H9 (cell line): ENCODE measurements around the gene SUPT6H. TPM values are rescaled to one million over a fixed set of nuclear protein-coding genes. Genes with fewer than 3 reads are reported as not detected.

Source experiments
- DNase-seq: peaks from one replicate; pipeline ENCODE4 v3.0.0-alpha.2; 2017
- H2AFZ ChIP-seq: one replicate; pipeline ENCODE4 v1.6.1; 2013; ENCODE audit warnings: mild to moderate bottlenecking, low read length, control low read depth, moderate library complexity
- H2AK5ac ChIP-seq: 2 replicates; pipeline ENCODE4 v1.6.1; 2013; ENCODE audit warnings: low read length, control low read depth, mixed read lengths; ENCODE audit not compliant: insufficient read length
- H2BK120ac ChIP-seq: one replicate; pipeline ENCODE4 v1.6.1; 2013; ENCODE audit warnings: low read depth, mild to moderate bottlenecking, low read length, control low read depth, inconsistent platforms; ENCODE audit not compliant: poor library complexity, severe bottlenecking
- H2BK12ac ChIP-seq: 2 replicates; pipeline ENCODE4 v1.6.1; 2013; ENCODE audit warnings: low read length, control low read depth, mixed read lengths, low read depth; ENCODE audit not compliant: insufficient read length
- H2BK15ac ChIP-seq: 2 replicates; pipeline ENCODE4 v1.6.1; 2013; ENCODE audit warnings: low read depth, low read length, control low read depth
- H2BK20ac ChIP-seq: one replicate; pipeline ENCODE4 v1.6.1; 2013; ENCODE audit warnings: low read depth, mild to moderate bottlenecking, low read length, control low read depth, inconsistent platforms; ENCODE audit not compliant: poor library complexity, severe bottlenecking
- H2BK5ac ChIP-seq: 2 replicates; pipeline ENCODE4 v1.6.1; 2013; ENCODE audit warnings: low read length, control low read depth, mixed read lengths; ENCODE audit not compliant: insufficient read length
- H3K14ac ChIP-seq: 2 replicates; pipeline ENCODE4 v1.6.1; 2013; ENCODE audit warnings: low read length, control low read depth; ENCODE audit not compliant: insufficient read depth
- H3K18ac ChIP-seq: 2 replicates; pipeline ENCODE4 v1.6.1; 2013; ENCODE audit warnings: low read depth, mild to moderate bottlenecking, mixed read lengths, low read length, control low read depth; ENCODE audit not compliant: insufficient read length
- H3K23ac ChIP-seq: 2 replicates; pipeline ENCODE4 v1.6.1; 2013; ENCODE audit warnings: low read length, control low read depth, mixed read lengths, low read depth; ENCODE audit not compliant: insufficient read length
- H3K23me2 ChIP-seq: 2 replicates; pipeline ENCODE4 v1.6.1; 2013; ENCODE audit warnings: low read depth, mild to moderate bottlenecking, mixed read lengths, low read length, control low read depth; ENCODE audit not compliant: insufficient read length, poor library complexity, severe bottlenecking
- H3K27ac ChIP-seq: 2 replicates; pipeline ENCODE4 v1.5.1; 2013; ENCODE audit warnings: low read length, control low read depth, mixed read lengths, low read depth; ENCODE audit not compliant: insufficient read length
- H3K27me3 ChIP-seq: 2 replicates; pipeline ENCODE4 v1.6.1; 2013; ENCODE audit warnings: low read length, control low read depth, inconsistent platforms; ENCODE audit not compliant: insufficient read depth
- H3K4ac ChIP-seq: 2 replicates; pipeline ENCODE4 v1.6.1; 2013; ENCODE audit warnings: low read depth, mild to moderate bottlenecking, control low read depth, inconsistent platforms, low read length, moderate library complexity
- H3K4me1 ChIP-seq: 2 replicates; pipeline ENCODE4 v1.6.1; 2013; ENCODE audit warnings: low read length, control low read depth, inconsistent platforms; ENCODE audit not compliant: insufficient read depth
- H3K4me2 ChIP-seq: 2 replicates; pipeline ENCODE4 v1.6.1; 2013; ENCODE audit warnings: low read length, control low read depth, mixed read lengths; ENCODE audit not compliant: insufficient read length, insufficient read depth
- H3K56ac ChIP-seq: 2 replicates; pipeline ENCODE4 v1.6.1; 2013; ENCODE audit warnings: low read depth, mild to moderate bottlenecking, mixed read lengths, low read length, control low read depth; ENCODE audit not compliant: insufficient read length
- H3K79me1 ChIP-seq: 2 replicates; pipeline ENCODE4 v1.6.1; 2013; ENCODE audit warnings: low read depth, mild to moderate bottlenecking, moderate library complexity, low read length, control low read depth, inconsistent platforms; ENCODE audit not compliant: insufficient read depth, poor library complexity, severe bottlenecking
- H3K79me2 ChIP-seq: 2 replicates; pipeline ENCODE4 v1.6.1; 2013; ENCODE audit warnings: low read length, control low read depth, inconsistent platforms; ENCODE audit not compliant: insufficient read depth
- H3K9ac ChIP-seq: 2 replicates; pipeline ENCODE4 v1.6.1; 2013; ENCODE audit warnings: low read length, control low read depth, mixed read lengths; ENCODE audit not compliant: insufficient read length; ENCODE audit errors: extremely low read depth
- H3K9me3 ChIP-seq: one replicate; pipeline ENCODE4 v1.6.1; 2013; ENCODE audit warnings: low read depth, low read length, inconsistent platforms; ENCODE audit not compliant: control insufficient read depth
- H3T11ph ChIP-seq: one replicate; pipeline ENCODE4 v1.6.1; 2013; ENCODE audit warnings: mild to moderate bottlenecking, low read length, control low read depth, inconsistent platforms
- H4K20me1 ChIP-seq: one replicate; pipeline ENCODE4 v1.6.1; 2013; ENCODE audit not compliant: control insufficient read depth, insufficient read length, insufficient read depth
- H4K5ac ChIP-seq: 2 replicates; pipeline ENCODE4 v1.6.1; 2013; ENCODE audit warnings: low read depth, mild to moderate bottlenecking, mixed read lengths, low read length, control low read depth; ENCODE audit not compliant: insufficient read length
- H4K8ac ChIP-seq: replicated peaks from 2 replicates; pipeline ENCODE4 v1.6.1; 2013; ENCODE audit warnings: low read length, control low read depth, mixed read lengths, low read depth; ENCODE audit not compliant: insufficient read length
- H4K91ac ChIP-seq: 2 replicates; pipeline ENCODE4 v1.6.1; 2013; ENCODE audit warnings: low read depth, mild to moderate bottlenecking, moderate library complexity, mixed read lengths, low read length, control low read depth; ENCODE audit not compliant: insufficient read length
- H3K27ac Mint-ChIP-seq, 3 experiments: 2 replicates in 2 of 3; 3 replicates in 1 of 3; pipeline ENCODE4 v1.8.0; 2020 to 2021; ENCODE audit warnings: mixed read lengths in 3 of 3, mild to moderate bottlenecking in 1 of 3, moderate library complexity in 1 of 3
- H3K27me3 Mint-ChIP-seq: 2 replicates; pipeline ENCODE4 v1.8.0; 2021; ENCODE audit warnings: low read depth, mild to moderate bottlenecking, moderate library complexity, mixed read lengths
- H3K36me3 Mint-ChIP-seq, 3 experiments: 2 replicates in 2 of 3; 3 replicates in 1 of 3; pipeline ENCODE4 v1.8.0; 2020 to 2021; ENCODE audit warnings: low read depth in 3 of 3, mixed read lengths in 3 of 3; ENCODE audit not compliant: insufficient read depth in 1 of 3
- H3K4me1 Mint-ChIP-seq, 2 experiments: 2 replicates each; pipeline ENCODE4 v1.8.0; 2020; ENCODE audit warnings: mixed read lengths in 2 of 2
- H3K4me3 Mint-ChIP-seq, 2 experiments: 2 replicates in 1 of 2; 3 replicates in 1 of 2; pipeline ENCODE4 v1.8.0; 2020 to 2021; ENCODE audit warnings: mild to moderate bottlenecking in 2 of 2, mixed read lengths in 2 of 2, moderate library complexity in 1 of 2
- H3K9me3 Mint-ChIP-seq, 2 experiments: 2 replicates in 1 of 2; 3 replicates in 1 of 2; pipeline ENCODE4 v1.8.0; 2020; ENCODE audit warnings: mild to moderate bottlenecking in 2 of 2, mixed read lengths in 2 of 2, moderate library complexity in 1 of 2
- WGBS: extraction: QIAGEN DNeasy Blood & Tissue Kit; methylation state at CpG from one replicate; pipeline ENCODE4 v1.1.7; 2013; ENCODE audit warnings: missing lambda C conversion rate, low lambda C conversion rate, mixed read lengths; ENCODE audit not compliant: insufficient read length; ENCODE audit errors: extremely low coverage; 5-methylcytosine and 5-hydroxymethylcytosine counted together
- total RNA-seq: library from RNA; stranded (reverse); gene quantifications from 2 replicates; pipeline ENCODE4 v1.2.1, GENCODE V29; 2021
- TF ChIP-seq, protein P1 (sequence below): fragments of 200-600 bp; sonication (generic); conservative IDR thresholded peaks from 3 replicates; pipeline ENCODE4 v1.8.0; 2021; ENCODE audit warnings: antibody characterized with exemption, mild to moderate bottlenecking

SUPT6H gene
- total RNA-seq, 1 experiment from 2014 or later, result 85.8 TPM

DNA sequence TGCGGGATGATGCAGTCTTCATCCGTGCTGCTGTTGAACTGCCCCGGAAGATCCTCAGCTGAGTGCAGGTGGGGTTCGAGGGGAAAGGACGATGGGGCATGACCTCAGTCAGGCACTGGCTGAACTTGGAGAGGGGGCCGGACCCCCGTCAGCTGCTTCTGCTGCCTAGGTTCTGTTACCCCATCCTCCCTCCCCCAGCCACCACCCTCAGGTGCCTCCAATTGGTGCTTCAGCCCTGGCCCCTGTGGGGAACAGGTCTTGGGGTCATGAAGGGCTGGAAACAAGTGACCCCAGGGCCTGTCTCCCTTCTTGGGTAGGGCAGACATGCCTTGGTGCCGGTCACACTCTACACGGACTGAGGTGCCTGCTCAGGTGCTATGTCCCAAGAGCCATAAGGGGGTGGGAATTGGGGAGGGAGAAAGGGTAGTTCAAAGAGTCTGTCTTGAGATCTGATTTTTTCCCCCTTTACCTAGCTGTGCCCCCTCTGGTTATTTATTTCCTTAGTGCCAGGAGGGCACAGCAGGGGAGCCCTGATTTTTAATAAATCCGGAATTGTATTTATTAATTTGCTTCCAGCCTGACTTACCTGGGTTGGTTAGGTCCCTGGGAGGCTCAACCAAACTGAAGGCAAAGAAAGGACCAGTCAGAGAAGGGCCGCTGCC, 87.6 kb downstream of the SUPT6H start:
- Histone ChIP-seq H3K27me3 (no peaks in the 10 kb centered on the region), H3K56ac (no peak overlapping the region), H3K79me1 (no peaks in the 10 kb centered on the region), H4K91ac (no peak overlapping the region), H3K18ac (no peak overlapping the region), H3K4me2 (no peak overlapping the region), H4K8ac (no peak overlapping the region), H3K23me2 (peaks cover 8% of the 10 kb centered on the region), H2BK120ac (no peak overlapping the region), H3K9ac (no peak overlapping the region), H3K79me2 (peaks cover 13% of the 10 kb centered on the region; the same call in 1 of the 2 replicates), H4K5ac (no peak overlapping the region), H2BK12ac (no peak overlapping the region), H3K14ac (no peak overlapping the region), H2AFZ (no peak overlapping the region), H3K27ac (no peak overlapping the region), H2BK15ac (no peak overlapping the region), H3K4ac (no peak overlapping the region), H3K23ac (no peak overlapping the region), H3K4me1 (peaks cover 5% of the 10 kb centered on the region; the same call in 1 of the 2 replicates), H2BK20ac (no peak overlapping the region), H3T11ph (no peak overlapping the region), H4K20me1 (no peaks in the 10 kb centered on the region), H2AK5ac (no peak overlapping the region), H2BK5ac (no peak overlapping the region), H3K9me3 (no peaks in the 10 kb centered on the region)
- no peaks in the 10 kb centered on the region; the same call in none of the 2 replicates for H3K27me3 Mint-ChIP-seq
- H3K36me3 Mint-ChIP-seq, result peaks cover 45 to 76% (median 47%) of the 10 kb centered on the region in 3 experiments
- no peaks in the 10 kb centered on the region for H3K9me3 Mint-ChIP-seq
- H3K4me3 Mint-ChIP-seq, result peak overlapping the region in 1 of 2 experiments; percentile 44; a peak in 2 of 5 replicates
- DNase-seq, result peak; percentile 60
- H3K27ac Mint-ChIP-seq, result peak overlapping the region in 2 of 3 experiments; percentile 53 to 94; a peak in 2 of 7 replicates
- no CpG with 5 or more reads among the region's 11 CpGs for WGBS
- TF ChIP-seq, protein P1, sequence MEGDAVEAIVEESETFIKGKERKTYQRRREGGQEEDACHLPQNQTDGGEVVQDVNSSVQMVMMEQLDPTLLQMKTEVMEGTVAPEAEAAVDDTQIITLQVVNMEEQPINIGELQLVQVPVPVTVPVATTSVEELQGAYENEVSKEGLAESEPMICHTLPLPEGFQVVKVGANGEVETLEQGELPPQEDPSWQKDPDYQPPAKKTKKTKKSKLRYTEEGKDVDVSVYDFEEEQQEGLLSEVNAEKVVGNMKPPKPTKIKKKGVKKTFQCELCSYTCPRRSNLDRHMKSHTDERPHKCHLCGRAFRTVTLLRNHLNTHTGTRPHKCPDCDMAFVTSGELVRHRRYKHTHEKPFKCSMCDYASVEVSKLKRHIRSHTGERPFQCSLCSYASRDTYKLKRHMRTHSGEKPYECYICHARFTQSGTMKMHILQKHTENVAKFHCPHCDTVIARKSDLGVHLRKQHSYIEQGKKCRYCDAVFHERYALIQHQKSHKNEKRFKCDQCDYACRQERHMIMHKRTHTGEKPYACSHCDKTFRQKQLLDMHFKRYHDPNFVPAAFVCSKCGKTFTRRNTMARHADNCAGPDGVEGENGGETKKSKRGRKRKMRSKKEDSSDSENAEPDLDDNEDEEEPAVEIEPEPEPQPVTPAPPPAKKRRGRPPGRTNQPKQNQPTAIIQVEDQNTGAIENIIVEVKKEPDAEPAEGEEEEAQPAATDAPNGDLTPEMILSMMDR, result no peak
- H3K4me1 Mint-ChIP-seq, result peaks cover 14 to 31% of the 10 kb centered on the region in 2 experiments
